KMS-11 (cell line): ENCODE results near the gene CNPY1.

Source experiments
- H2AFZ ChIP-seq: fragments of 200-600 bp; sonication (generic); 2 replicates; pipeline ENCODE4 v1.6.1; 2016; ENCODE audit warnings: antibody characterized with exemption, mixed run types, low read depth
- H3K27ac ChIP-seq: fragments of 200-600 bp; sonication (generic); 2 replicates; pipeline ENCODE4 v1.6.1; 2016; ENCODE audit warnings: mild to moderate bottlenecking, mixed run types
- H3K27me3 ChIP-seq: fragments of 200-600 bp; sonication (generic); 2 replicates; pipeline ENCODE4 v1.6.1; 2017; ENCODE audit warnings: mild to moderate bottlenecking, low read depth, mixed run types, moderate library complexity; ENCODE audit not compliant: insufficient read depth
- H3K36me3 ChIP-seq: fragments of 200-600 bp; sonication (generic); 2 replicates; pipeline ENCODE4 v1.6.1; 2017; ENCODE audit warnings: mild to moderate bottlenecking, mixed run types; ENCODE audit not compliant: insufficient read depth
- H3K4me1 ChIP-seq: fragments of 200-600 bp; sonication (generic); 2 replicates; pipeline ENCODE4 v1.6.1; 2016; ENCODE audit warnings: mild to moderate bottlenecking, low read depth, mixed run types; ENCODE audit not compliant: poor library complexity, severe bottlenecking
- H3K4me2 ChIP-seq: fragments of 200-600 bp; sonication (generic); 2 replicates; pipeline ENCODE4 v1.7.0; 2016; ENCODE audit warnings: mild to moderate bottlenecking, mixed run types
- H3K4me3 ChIP-seq: fragments of 200-600 bp; sonication (generic); IDR thresholded peaks from 2 replicates; pipeline ENCODE4 v1.6.1; 2017; ENCODE audit warnings: low read depth, low read length, mixed read lengths; ENCODE audit not compliant: insufficient read depth
- H3K79me2 ChIP-seq: fragments of 200-600 bp; sonication (generic); 2 replicates; pipeline ENCODE4 v1.6.1; 2016; ENCODE audit warnings: low read depth, mixed run types; ENCODE audit not compliant: insufficient read depth
- H3K9ac ChIP-seq: fragments of 200-600 bp; sonication (generic); 2 replicates; pipeline ENCODE4 v1.6.1; 2016; ENCODE audit warnings: mild to moderate bottlenecking, mixed run types
- H4K20me1 ChIP-seq: fragments of 200-600 bp; sonication (generic); 2 replicates; pipeline ENCODE4 v1.6.1; 2016; ENCODE audit warnings: mild to moderate bottlenecking, mixed run types; ENCODE audit not compliant: insufficient read depth
- CTCF ChIP-seq: fragments of 200-600 bp; sonication (generic); conservative IDR thresholded peaks from 2 replicates; pipeline ENCODE4 v1.6.1; 2017; ENCODE audit warnings: low read depth, mild to moderate bottlenecking, antibody characterized with exemption, low read length, moderate library complexity, mixed read lengths

The CNPY1 gene

GRCh38 chr7:155490697-155491628 is 55.4 kb downstream of the CNPY1 start:
- no peaks in the 10 kb centered on the region for H3K79me2 ChIP-seq
- no peak overlapping the region for H3K9ac ChIP-seq
- no peaks in the 10 kb centered on the region; the same call in 1 of the 2 replicates for H3K27me3 ChIP-seq
- H3K4me2 ChIP-seq: no peak overlapping the region
- H3K36me3 ChIP-seq: no peaks in the 10 kb centered on the region
- H3K27ac ChIP-seq: no peak overlapping the region
- no peak overlapping the region for H3K4me3 ChIP-seq
- H4K20me1 ChIP-seq: no peaks in the 10 kb centered on the region
- TF ChIP-seq CTCF: no peak
- H3K4me1 ChIP-seq: peaks cover 18% of the 10 kb centered on the region
- H2AFZ ChIP-seq: no peak overlapping the region

- Histone ChIP-seq H3K4me2 (peak overlapping the region; percentile 51), H3K9ac (no peak overlapping the region; the same call in 1 of the 2 replicates), H2AFZ (peak overlapping the region; percentile 75), H3K4me1 (peaks cover 18% of the 10 kb centered on the region), H4K20me1 (no peaks in the 10 kb centered on the region), H3K79me2 (no peaks in the 10 kb centered on the region), H3K4me3 (no peak overlapping the region), H3K36me3 (no peaks in the 10 kb centered on the region), H3K27me3 (no peaks in the 10 kb centered on the region; the same call in 1 of the 2 replicates), H3K27ac (no peak overlapping the region)
- no peak for TF ChIP-seq CTCF
Observed at GRCh38 chr7:155489862-155490696, 56.3 kb downstream of the CNPY1 start.

- Histone ChIP-seq H3K4me1 (peaks cover 18% of the 10 kb centered on the region), H3K79me2 (no peaks in the 10 kb centered on the region), H3K4me2 (peak overlapping the region; percentile 51), H3K4me3 (no peak overlapping the region), H3K36me3 (no peaks in the 10 kb centered on the region), H2AFZ (peak overlapping the region; percentile 75), H3K27me3 (peaks cover under 1% of the 10 kb centered on the region; the same call in 1 of the 2 replicates), H4K20me1 (no peaks in the 10 kb centered on the region), H3K27ac (peak overlapping the region; percentile 49), H3K9ac (peak overlapping the region; percentile 24; the same call in 1 of the 2 replicates)
- TF ChIP-seq CTCF: no peak
Observed at GRCh38 chr7:155489158-155489840, 57.1 kb downstream of the CNPY1 start.

- Histone ChIP-seq H3K9ac (no peak overlapping the region), H2AFZ (peak overlapping the region; percentile 75)
Observed at GRCh38 chr7:155488483-155489127, 57.8 kb downstream of the CNPY1 start.

More at GRCh38 chr7:155488483-155489127, 57.8 kb downstream of the CNPY1 start:
- Histone ChIP-seq H3K36me3 (no peaks in the 10 kb centered on the region), H4K20me1 (no peaks in the 10 kb centered on the region), H3K4me2 (peak overlapping the region; percentile 51), H3K27ac (peak overlapping the region; percentile 49), H3K79me2 (no peaks in the 10 kb centered on the region), H3K4me1 (peaks cover 18% of the 10 kb centered on the region), H3K27me3 (peaks cover 8% of the 10 kb centered on the region; the same call in 1 of the 2 replicates), H3K4me3 (no peak overlapping the region)
- TF ChIP-seq CTCF: no peak
